ENCODE measurements around the gene RPTOR. TPM values are rescaled to one million over a fixed set of nuclear protein-coding genes. Genes with fewer than 3 reads are reported as not detected.
"Not testable (repeated sequence)": the region's sequence is repeated elsewhere in the genome, so short reads cannot be mapped to it uniquely, and the experiment has no call there.

RPTOR gene
- total RNA-seq, 1 donor: 30.0 TPM

- H3K4me3 ChIP-seq (ENCODE audit: low read depth, low read length): no peak overlapping the region
- TF ChIP-seq CTCF (IDR thresholded peaks at IDR 0.05; ENCODE audit: insufficient read depth, low read length): no peak
- DNase-seq (ENCODE audit: low read depth): peak; percentile 66
Observed at GRCh38 chr17:80501741-80502577, 42.7 kb upstream of the RPTOR start.

GRCh38 chr17:80502578-80502877, 42.1 kb upstream of the RPTOR start:
- H3K4me3 ChIP-seq (ENCODE audit: low read depth, low read length): no peak overlapping the region
- TF ChIP-seq CTCF (IDR thresholded peaks at IDR 0.05; ENCODE audit: insufficient read depth, low read length): no peak
- DNase-seq (ENCODE audit: low read depth): no peak

DNA sequence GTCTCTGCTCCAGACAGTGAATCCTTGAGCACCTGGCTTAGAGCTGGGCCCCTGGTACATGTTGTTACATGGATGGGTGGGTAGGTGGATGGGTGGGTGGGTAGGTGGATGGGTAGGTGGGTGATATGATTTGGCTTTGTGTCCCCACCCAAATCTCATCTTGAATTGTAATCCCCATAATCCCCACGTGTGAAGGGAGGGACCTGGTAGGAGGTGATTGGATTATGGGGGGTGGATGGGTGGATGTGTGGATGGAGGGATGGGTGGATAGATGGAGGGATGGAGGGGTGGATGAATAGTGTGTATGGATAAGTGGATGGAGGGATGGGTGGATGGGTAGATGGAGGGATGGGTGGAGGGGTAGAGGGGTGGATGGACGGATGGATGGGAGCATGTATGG, 41.6 kb upstream of the RPTOR start:
- H3K4me3 ChIP-seq (ENCODE audit: low read depth, low read length): no peak overlapping the region
- no peak for TF ChIP-seq CTCF (IDR thresholded peaks at IDR 0.05; ENCODE audit: insufficient read depth, low read length)
- no peak for DNase-seq (ENCODE audit: low read depth)

- DNase-seq (ENCODE audit: low read depth): no peak
- no peak overlapping the region for H3K4me3 ChIP-seq (ENCODE audit: low read depth, low read length)
- no peak for TF ChIP-seq CTCF (IDR thresholded peaks at IDR 0.05; ENCODE audit: insufficient read depth, low read length)
Observed at GRCh38 chr17:80503921-80504320, 40.7 kb upstream of the RPTOR start.

DNA sequence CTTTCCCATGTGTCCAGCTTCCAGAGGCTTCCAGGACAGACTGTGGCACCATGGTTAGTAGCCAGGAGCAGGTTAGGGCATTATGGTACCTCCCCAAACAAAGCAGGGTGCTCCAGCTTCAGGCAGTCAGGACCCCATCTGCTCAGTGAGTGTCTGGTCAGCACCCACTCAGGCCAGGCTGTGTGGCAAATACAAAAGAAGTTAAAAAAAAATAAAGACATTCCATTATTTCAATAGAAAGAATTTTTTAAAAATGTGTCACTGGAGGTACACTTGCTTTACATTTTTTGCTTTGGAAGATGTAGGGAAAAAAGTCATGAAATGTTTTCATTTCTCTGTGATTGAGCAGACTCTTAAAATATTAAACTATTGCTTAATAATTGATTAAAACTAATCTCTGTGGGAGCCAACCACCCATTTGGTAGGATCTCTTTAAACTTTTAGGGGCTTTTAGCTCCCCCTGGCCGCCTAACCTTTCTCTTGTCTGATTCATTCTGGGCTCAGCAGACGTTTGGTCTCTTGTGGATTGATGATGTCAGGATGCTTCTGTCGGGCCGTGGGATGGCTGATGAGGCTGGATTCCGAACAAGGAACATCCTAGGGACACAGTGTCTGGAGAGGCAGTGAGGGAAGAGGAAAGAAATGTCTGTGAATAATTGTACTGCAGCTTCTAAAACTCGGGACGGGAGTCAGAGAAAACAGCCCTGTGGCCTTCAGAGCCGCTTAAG, 39.8 kb upstream of the RPTOR start:
- no peak overlapping the region for H3K4me3 ChIP-seq (ENCODE audit: low read depth, low read length)
- TF ChIP-seq CTCF (IDR thresholded peaks at IDR 0.05; ENCODE audit: insufficient read depth, low read length): peak; percentile 19
- peak; percentile 57 for DNase-seq (ENCODE audit: low read depth)

- not testable (repeated sequence) for H3K4me3 ChIP-seq (ENCODE audit: low read depth, low read length)
Observed at GRCh38 chr17:80507177-80507576, 37.5 kb upstream of the RPTOR start.

DNA sequence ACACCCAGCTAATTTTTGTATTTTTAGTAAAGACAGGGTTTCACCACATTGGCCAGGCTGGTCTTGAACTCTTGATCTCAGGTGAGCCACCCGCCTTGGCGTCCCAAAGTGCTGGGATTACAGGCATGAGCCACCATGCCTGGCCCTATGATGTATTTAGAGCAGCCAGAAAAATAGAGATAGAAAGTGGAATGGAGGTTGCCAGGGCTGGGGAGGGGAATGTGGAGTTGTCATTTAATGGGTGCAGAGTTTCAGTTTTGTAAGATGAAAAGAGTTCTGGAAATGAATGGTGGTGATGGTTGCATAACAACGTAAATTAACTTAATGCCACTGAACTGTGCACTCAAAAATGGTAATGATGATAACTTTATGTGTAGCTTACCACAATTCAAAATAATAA, 36.7 kb upstream of the RPTOR start:
- TF ChIP-seq CTCF (IDR thresholded peaks at IDR 0.05; ENCODE audit: insufficient read depth, low read length): no peak
- DNase-seq (ENCODE audit: low read depth): no peak
- no peak overlapping the region for H3K4me3 ChIP-seq (ENCODE audit: low read depth, low read length)

More at GRCh38 chr17:80507177-80507576, 37.5 kb upstream of the RPTOR start:
- not testable (repeated sequence) for DNase-seq (ENCODE audit: low read depth)

All from fibroblast of the aortic adventitia (primary cell).